Measurements from ENCODE around the gene IL16.

The IL16 gene

GRCh38 chr15:81184188-81184587, 12.5 kb upstream of the IL16 start:
- H3K36me3 ChIP-seq (ENCODE audit: control insufficient read depth in 1 of 2, insufficient read depth in 2 of 2, low read length in 2 of 2) = no peaks in the 10 kb centered on the region
- H3K9me3 ChIP-seq (ENCODE audit: control insufficient read depth in 1 of 2, low read length in 2 of 2) = no peaks in the 10 kb centered on the region
- H3K27me3 ChIP-seq (ENCODE audit: control insufficient read depth in 1 of 2, insufficient read depth in 2 of 2, low read length in 2 of 2) = peaks cover 5 to 15% of the 10 kb centered on the region in 2 donors
- no peaks in the 10 kb centered on the region for H3K4me1 ChIP-seq (ENCODE audit: control insufficient read depth in 1 of 2, insufficient read depth in 2 of 2, low read length in 2 of 2)
- no peak overlapping the region for H3K4me3 ChIP-seq (ENCODE audit: low read depth in 1 of 2, low read length in 2 of 2)
- H3K9ac ChIP-seq (ENCODE audit: low read depth in 1 of 2, low read length in 2 of 2) = no peak overlapping the region
- H3K27ac ChIP-seq (ENCODE audit: low read depth, low read length) = no peak overlapping the region

- Histone ChIP-seq H3K4me1 (ENCODE audit: control insufficient read depth in 1 of 2, insufficient read depth in 2 of 2, low read length in 2 of 2) (no peaks in the 10 kb centered on the region), H3K4me3 (ENCODE audit: low read depth in 1 of 2, low read length in 2 of 2) (no peak overlapping the region), H3K36me3 (ENCODE audit: control insufficient read depth in 1 of 2, insufficient read depth in 2 of 2, low read length in 2 of 2) (no peaks in the 10 kb centered on the region), H3K9ac (ENCODE audit: low read depth in 1 of 2, low read length in 2 of 2) (no peak overlapping the region), H3K27me3 (ENCODE audit: control insufficient read depth in 1 of 2, insufficient read depth in 2 of 2, low read length in 2 of 2) (peaks cover 5 to 15% of the 10 kb centered on the region in 2 donors), H3K9me3 (ENCODE audit: control insufficient read depth in 1 of 2, low read length in 2 of 2) (no peaks in the 10 kb centered on the region), H3K27ac (ENCODE audit: low read depth, low read length) (no peak overlapping the region)
These were observed 10.9 kb upstream of the IL16 start for GRCh38 chr15:81185631-81186295.

GRCh38 chr15:81188354-81188753, 8.3 kb upstream of the IL16 start:
- Histone ChIP-seq H3K4me3 (ENCODE audit: low read depth in 1 of 2, low read length in 2 of 2) (no peak overlapping the region), H3K27me3 (ENCODE audit: control insufficient read depth in 1 of 2, insufficient read depth in 2 of 2, low read length in 2 of 2) (peaks cover 0 to 6% of the 10 kb centered on the region in 2 donors), H3K36me3 (ENCODE audit: control insufficient read depth in 1 of 2, insufficient read depth in 2 of 2, low read length in 2 of 2) (no peaks in the 10 kb centered on the region), H3K4me1 (ENCODE audit: control insufficient read depth in 1 of 2, insufficient read depth in 2 of 2, low read length in 2 of 2) (no peaks in the 10 kb centered on the region), H3K9me3 (ENCODE audit: control insufficient read depth in 1 of 2, low read length in 2 of 2) (no peaks in the 10 kb centered on the region), H3K27ac (ENCODE audit: low read depth, low read length) (no peak overlapping the region), H3K9ac (ENCODE audit: low read depth in 1 of 2, low read length in 2 of 2) (no peak overlapping the region)

- Histone ChIP-seq H3K4me1 (ENCODE audit: control insufficient read depth in 1 of 2, insufficient read depth in 2 of 2, low read length in 2 of 2) (no peaks in the 10 kb centered on the region), H3K4me3 (ENCODE audit: low read depth in 1 of 2, low read length in 2 of 2) (no peak overlapping the region), H3K9me3 (ENCODE audit: control insufficient read depth in 1 of 2, low read length in 2 of 2) (no peaks in the 10 kb centered on the region), H3K27ac (ENCODE audit: low read depth, low read length) (no peak overlapping the region), H3K36me3 (ENCODE audit: control insufficient read depth in 1 of 2, insufficient read depth in 2 of 2, low read length in 2 of 2) (no peaks in the 10 kb centered on the region), H3K9ac (ENCODE audit: low read depth in 1 of 2, low read length in 2 of 2) (no peak overlapping the region), H3K27me3 (ENCODE audit: control insufficient read depth in 1 of 2, insufficient read depth in 2 of 2, low read length in 2 of 2) (no peaks in the 10 kb centered on the region)
These were observed 6.9 kb upstream of the IL16 start for GRCh38 chr15:81189583-81190283.

GRCh38 chr15:81190922-81191507, 5.7 kb upstream of the IL16 start:
- H3K9ac ChIP-seq (ENCODE audit: low read depth in 1 of 2, low read length in 2 of 2) = no peak overlapping the region
- H3K36me3 ChIP-seq (ENCODE audit: control insufficient read depth in 1 of 2, insufficient read depth in 2 of 2, low read length in 2 of 2) = no peaks in the 10 kb centered on the region
- H3K4me3 ChIP-seq (ENCODE audit: low read depth in 1 of 2, low read length in 2 of 2) = no peak overlapping the region
- no peaks in the 10 kb centered on the region for H3K9me3 ChIP-seq (ENCODE audit: control insufficient read depth in 1 of 2, low read length in 2 of 2)
- no peaks in the 10 kb centered on the region for H3K27me3 ChIP-seq (ENCODE audit: control insufficient read depth in 1 of 2, insufficient read depth in 2 of 2, low read length in 2 of 2)
- H3K4me1 ChIP-seq (ENCODE audit: control insufficient read depth in 1 of 2, insufficient read depth in 2 of 2, low read length in 2 of 2) = no peaks in the 10 kb centered on the region
- no peak overlapping the region for H3K27ac ChIP-seq (ENCODE audit: low read depth, low read length)

- Histone ChIP-seq H3K4me1 (ENCODE audit: control insufficient read depth in 1 of 2, insufficient read depth in 2 of 2, low read length in 2 of 2) (no peaks in the 10 kb centered on the region), H3K9me3 (ENCODE audit: control insufficient read depth in 1 of 2, low read length in 2 of 2) (no peaks in the 10 kb centered on the region), H3K9ac (ENCODE audit: low read depth in 1 of 2, low read length in 2 of 2) (no peak overlapping the region), H3K4me3 (ENCODE audit: low read depth in 1 of 2, low read length in 2 of 2) (no peak overlapping the region), H3K27me3 (ENCODE audit: control insufficient read depth in 1 of 2, insufficient read depth in 2 of 2, low read length in 2 of 2) (peaks cover 0 to 3% of the 10 kb centered on the region in 2 donors), H3K36me3 (ENCODE audit: control insufficient read depth in 1 of 2, insufficient read depth in 2 of 2, low read length in 2 of 2) (no peaks in the 10 kb centered on the region), H3K27ac (ENCODE audit: low read depth, low read length) (no peak overlapping the region)
These were observed 5.0 kb upstream of the IL16 start for GRCh38 chr15:81191701-81192100.

- Histone ChIP-seq H3K27me3 (ENCODE audit: control insufficient read depth in 1 of 2, insufficient read depth in 2 of 2, low read length in 2 of 2) (peaks cover 0 to 3% of the 10 kb centered on the region in 2 donors), H3K4me1 (ENCODE audit: control insufficient read depth in 1 of 2, insufficient read depth in 2 of 2, low read length in 2 of 2) (no peaks in the 10 kb centered on the region), H3K27ac (ENCODE audit: low read depth, low read length) (no peak overlapping the region), H3K36me3 (ENCODE audit: control insufficient read depth in 1 of 2, insufficient read depth in 2 of 2, low read length in 2 of 2) (no peaks in the 10 kb centered on the region), H3K9ac (ENCODE audit: low read depth in 1 of 2, low read length in 2 of 2) (no peak overlapping the region), H3K9me3 (ENCODE audit: control insufficient read depth in 1 of 2, low read length in 2 of 2) (no peaks in the 10 kb centered on the region), H3K4me3 (ENCODE audit: low read depth in 1 of 2, low read length in 2 of 2) (no peak overlapping the region)
These were observed 2.0 kb upstream of the IL16 start for GRCh38 chr15:81194723-81195122.

GRCh38 chr15:81195339-81195864, 1.3 kb upstream of the IL16 start:
- Histone ChIP-seq H3K36me3 (ENCODE audit: control insufficient read depth in 1 of 2, insufficient read depth in 2 of 2, low read length in 2 of 2) (no peaks in the 10 kb centered on the region), H3K9ac (ENCODE audit: low read depth in 1 of 2, low read length in 2 of 2) (no peak overlapping the region), H3K4me3 (ENCODE audit: low read depth in 1 of 2, low read length in 2 of 2) (no peak overlapping the region), H3K27ac (ENCODE audit: low read depth, low read length) (no peak overlapping the region), H3K4me1 (ENCODE audit: control insufficient read depth in 1 of 2, insufficient read depth in 2 of 2, low read length in 2 of 2) (no peaks in the 10 kb centered on the region), H3K27me3 (ENCODE audit: control insufficient read depth in 1 of 2, insufficient read depth in 2 of 2, low read length in 2 of 2) (peaks cover 0 to 3% of the 10 kb centered on the region in 2 donors), H3K9me3 (ENCODE audit: control insufficient read depth in 1 of 2, low read length in 2 of 2) (no peaks in the 10 kb centered on the region)

- Histone ChIP-seq H3K4me1 (ENCODE audit: control insufficient read depth in 1 of 2, insufficient read depth in 2 of 2, low read length in 2 of 2) (no peaks in the 10 kb centered on the region), H3K4me3 (ENCODE audit: low read depth in 1 of 2, low read length in 2 of 2) (no peak overlapping the region), H3K9me3 (ENCODE audit: control insufficient read depth in 1 of 2, low read length in 2 of 2) (no peaks in the 10 kb centered on the region), H3K27me3 (ENCODE audit: control insufficient read depth in 1 of 2, insufficient read depth in 2 of 2, low read length in 2 of 2) (peaks cover 0 to 3% of the 10 kb centered on the region in 2 donors), H3K27ac (ENCODE audit: low read depth, low read length) (no peak overlapping the region), H3K36me3 (ENCODE audit: control insufficient read depth in 1 of 2, insufficient read depth in 2 of 2, low read length in 2 of 2) (no peaks in the 10 kb centered on the region), H3K9ac (ENCODE audit: low read depth in 1 of 2, low read length in 2 of 2) (no peak overlapping the region)
These were observed 564 bp downstream of the IL16 start for GRCh38 chr15:81197255-81197630.

- H3K4me1 ChIP-seq (ENCODE audit: control insufficient read depth in 1 of 2, insufficient read depth in 2 of 2, low read length in 2 of 2) = no peaks in the 10 kb centered on the region
- H3K9me3 ChIP-seq (ENCODE audit: control insufficient read depth in 1 of 2, low read length in 2 of 2) = no peaks in the 10 kb centered on the region
- H3K4me3 ChIP-seq (ENCODE audit: low read depth in 1 of 2, low read length in 2 of 2) = no peak overlapping the region
- no peak overlapping the region for H3K9ac ChIP-seq (ENCODE audit: low read depth in 1 of 2, low read length in 2 of 2)
- no peaks in the 10 kb centered on the region for H3K36me3 ChIP-seq (ENCODE audit: control insufficient read depth in 1 of 2, insufficient read depth in 2 of 2, low read length in 2 of 2)
- no peak overlapping the region for H3K27ac ChIP-seq (ENCODE audit: low read depth, low read length)
- peaks cover 0 to 3% of the 10 kb centered on the region in 2 donors for H3K27me3 ChIP-seq (ENCODE audit: control insufficient read depth in 1 of 2, insufficient read depth in 2 of 2, low read length in 2 of 2)
These were observed 1.1 kb downstream of the IL16 start for GRCh38 chr15:81197688-81198281.

Data from duodenal mucosa (tissue), 2 donors.